Measurements from ENCODE around the gene INF2.

The INF2 gene

DNA sequence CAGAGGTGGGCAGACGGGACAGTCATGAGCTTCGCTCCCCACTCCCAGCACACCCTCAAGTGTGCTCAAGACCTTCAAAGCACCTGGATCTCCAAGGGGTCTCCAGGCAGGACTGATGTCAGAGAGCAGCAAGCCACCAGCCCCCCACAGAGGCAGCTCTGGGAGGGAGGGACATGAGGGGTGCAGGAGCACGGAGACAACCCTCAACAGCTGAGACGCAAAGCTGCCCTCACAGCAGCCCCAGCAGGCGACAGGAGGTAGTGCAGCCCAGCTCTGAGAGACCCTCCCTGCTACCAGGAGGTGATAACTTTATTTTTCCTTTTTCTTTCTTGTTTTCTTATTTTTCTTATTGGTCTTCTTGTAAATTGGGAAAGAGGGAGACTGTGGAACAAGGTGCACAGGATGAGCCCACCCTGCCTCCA is 81.4 kb downstream of the INF2 start:
- no peak for DNase-seq (ENCODE audit: low read depth)

DNA sequence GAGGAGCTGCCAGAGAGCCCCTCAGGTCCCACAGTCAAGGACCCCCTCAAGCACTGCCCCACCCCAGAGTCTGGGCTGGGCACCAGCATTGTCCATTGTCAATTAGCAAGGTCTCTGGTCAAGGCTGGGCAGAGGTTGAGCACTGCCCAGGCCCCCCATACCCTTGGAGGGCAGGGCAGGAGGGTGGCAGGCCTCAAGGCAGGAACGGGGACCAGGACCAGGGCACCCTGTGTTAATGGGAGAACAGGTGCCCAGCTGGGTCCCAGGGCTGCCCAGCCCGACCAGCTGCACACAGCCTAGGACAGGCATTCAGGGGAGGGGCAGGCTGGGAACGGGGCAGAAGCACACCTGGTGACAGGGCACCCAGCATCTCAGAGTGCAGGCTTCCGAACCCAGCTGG is 82.0 kb downstream of the INF2 start:
- no peak for DNase-seq (ENCODE audit: low read depth)

Data from activated T-helper 1 cell treated with Interleukin-2 at 50 U/mL for 16 hours (primary cell).